IPS-18a (cell line): Measurements from ENCODE around the gene TRIO.
"Not testable (repeated sequence)": the region's sequence is repeated elsewhere in the genome, so short reads cannot be mapped to it uniquely, and the experiment has no call there.

Experiments used
- H3K27ac ChIP-seq: one replicate; pipeline ENCODE4 v1.5.1; 2013; ENCODE audit warnings: low read length
- H3K27me3 ChIP-seq: one replicate; pipeline ENCODE4 v1.6.1; 2013; ENCODE audit warnings: mild to moderate bottlenecking, low read length; ENCODE audit not compliant: control insufficient read depth, insufficient read depth
- H3K36me3 ChIP-seq: one replicate; pipeline ENCODE4 v1.6.1; 2013; ENCODE audit warnings: low read depth, low read length; ENCODE audit not compliant: control insufficient read depth
- H3K4me1 ChIP-seq: one replicate; pipeline ENCODE4 v1.6.1; 2013; ENCODE audit warnings: low read depth, low read length; ENCODE audit not compliant: control insufficient read depth
- H3K4me3 ChIP-seq: one replicate; pipeline ENCODE4 v1.5.1; 2013; ENCODE audit warnings: low read length
- H3K9ac ChIP-seq: one replicate; pipeline ENCODE4 v1.6.1; 2013; ENCODE audit warnings: mild to moderate bottlenecking, low read length, moderate library complexity
- H3K9me3 ChIP-seq: one replicate; pipeline ENCODE4 v1.6.1; 2013; ENCODE audit warnings: low read depth, low read length; ENCODE audit not compliant: control insufficient read depth

TRIO gene

GRCh38 chr5:14197056-14197455 lies 53.9 kb downstream of the TRIO start:
- Histone ChIP-seq H3K27me3 (no peaks in the 10 kb centered on the region), H3K27ac (no peak overlapping the region), H3K4me1 (peaks cover 7% of the 10 kb centered on the region), H3K36me3 (no peaks in the 10 kb centered on the region), H3K4me3 (no peak overlapping the region), H3K9ac (no peak overlapping the region), H3K9me3 (no peaks in the 10 kb centered on the region)

- H3K9ac ChIP-seq: no peak overlapping the region
- H3K27ac ChIP-seq: no peak overlapping the region
- no peaks in the 10 kb centered on the region for H3K36me3 ChIP-seq
- H3K4me3 ChIP-seq: no peak overlapping the region
- peaks cover 24% of the 10 kb centered on the region for H3K4me1 ChIP-seq
- no peaks in the 10 kb centered on the region for H3K27me3 ChIP-seq
- H3K9me3 ChIP-seq: no peaks in the 10 kb centered on the region
Measured at GRCh38 chr5:14199902-14200301, 56.8 kb downstream of the TRIO start.

GRCh38 chr5:14200312-14200990 lies 57.3 kb downstream of the TRIO start:
- Histone ChIP-seq H3K9ac (no peak overlapping the region), H3K4me3 (no peak overlapping the region), H3K36me3 (no peaks in the 10 kb centered on the region), H3K9me3 (no peaks in the 10 kb centered on the region), H3K27ac (no peak overlapping the region), H3K4me1 (peaks cover 27% of the 10 kb centered on the region), H3K27me3 (no peaks in the 10 kb centered on the region)

GRCh38 chr5:14201325-14202045 lies 58.3 kb downstream of the TRIO start:
- H3K4me3 ChIP-seq: no peak overlapping the region
- H3K9me3 ChIP-seq: no peaks in the 10 kb centered on the region
- H3K36me3 ChIP-seq: no peaks in the 10 kb centered on the region
- H3K27ac ChIP-seq: no peak overlapping the region
- no peaks in the 10 kb centered on the region for H3K27me3 ChIP-seq
- no peak overlapping the region for H3K9ac ChIP-seq
- peaks cover 27% of the 10 kb centered on the region for H3K4me1 ChIP-seq

- Histone ChIP-seq H3K27ac (no peak overlapping the region), H3K4me1 (peaks cover 20% of the 10 kb centered on the region), H3K36me3 (no peaks in the 10 kb centered on the region), H3K4me3 (no peak overlapping the region), H3K9ac (no peak overlapping the region), H3K9me3 (no peaks in the 10 kb centered on the region), H3K27me3 (no peaks in the 10 kb centered on the region)
Measured at GRCh38 chr5:14202462-14202861, 59.3 kb downstream of the TRIO start.

GRCh38 chr5:14204011-14204670 lies 61.0 kb downstream of the TRIO start:
- Histone ChIP-seq H3K4me3 (no peak overlapping the region), H3K9ac (no peak overlapping the region), H3K36me3 (no peaks in the 10 kb centered on the region), H3K9me3 (no peaks in the 10 kb centered on the region), H3K27ac (no peak overlapping the region), H3K4me1 (peaks cover 20% of the 10 kb centered on the region), H3K27me3 (no peaks in the 10 kb centered on the region)

- H3K4me1 ChIP-seq: peaks cover 20% of the 10 kb centered on the region
- no peak overlapping the region for H3K27ac ChIP-seq
- no peaks in the 10 kb centered on the region for H3K27me3 ChIP-seq
- H3K36me3 ChIP-seq: no peaks in the 10 kb centered on the region
- no peak overlapping the region for H3K9ac ChIP-seq
- no peak overlapping the region for H3K4me3 ChIP-seq
- H3K9me3 ChIP-seq: no peaks in the 10 kb centered on the region
Measured at GRCh38 chr5:14204785-14205321, 61.7 kb downstream of the TRIO start.

GRCh38 chr5:14206028-14206725 lies 63.0 kb downstream of the TRIO start:
- Histone ChIP-seq H3K36me3 (no peaks in the 10 kb centered on the region), H3K4me1 (peaks cover 20% of the 10 kb centered on the region), H3K9ac (no peak overlapping the region), H3K9me3 (no peaks in the 10 kb centered on the region), H3K27me3 (no peaks in the 10 kb centered on the region), H3K27ac (no peak overlapping the region), H3K4me3 (no peak overlapping the region)

GRCh38 chr5:14207428-14207827 lies 64.3 kb downstream of the TRIO start:
- H3K4me3 ChIP-seq, H3K36me3 ChIP-seq, H3K27me3 ChIP-seq, H3K9ac ChIP-seq, H3K27ac ChIP-seq, H3K9me3 ChIP-seq: not testable (repeated sequence)
- peaks cover 20% of the 10 kb centered on the region for H3K4me1 ChIP-seq

- Histone ChIP-seq H3K9ac (no peak overlapping the region), H3K27me3 (no peaks in the 10 kb centered on the region), H3K9me3 (no peaks in the 10 kb centered on the region), H3K4me3 (no peak overlapping the region), H3K27ac (no peak overlapping the region), H3K4me1 (peaks cover 18% of the 10 kb centered on the region), H3K36me3 (no peaks in the 10 kb centered on the region)
Measured at GRCh38 chr5:14208071-14209021, 65.2 kb downstream of the TRIO start.
